NB4 (cell line): ENCODE results near the gene ADRB1.

ENCODE experiments used
- DNase-seq: peaks from one replicate; pipeline ENCODE4 v3.0.0; 2010; ENCODE audit warnings: low read depth
- H3K4me3 ChIP-seq: one replicate; pipeline ENCODE4 v1.5.1; 2011; ENCODE audit warnings: mild to moderate bottlenecking, low read depth, low read length, moderate library complexity
- MYC ChIP-seq: IDR thresholded peaks from 2 replicates; pipeline ENCODE4 v1.6.1; 2011; ENCODE audit warnings: low read depth, low read length
- POLR2A ChIP-seq: IDR thresholded peaks from 2 replicates; pipeline ENCODE4 v1.6.1; 2011; ENCODE audit warnings: mild to moderate bottlenecking; ENCODE audit not compliant: insufficient read length; ENCODE audit errors: extremely low read depth
- TF ChIP-seq, protein P1 (sequence below): IDR thresholded peaks from 2 replicates; pipeline ENCODE4 v1.6.1; 2011; ENCODE audit warnings: low read depth, low read length
- TF ChIP-seq, protein P2 (sequence below): IDR thresholded peaks from one replicate; pipeline ENCODE4 v1.5.1; 2012; ENCODE audit warnings: low read depth, low read length

The ADRB1 gene

DNA sequence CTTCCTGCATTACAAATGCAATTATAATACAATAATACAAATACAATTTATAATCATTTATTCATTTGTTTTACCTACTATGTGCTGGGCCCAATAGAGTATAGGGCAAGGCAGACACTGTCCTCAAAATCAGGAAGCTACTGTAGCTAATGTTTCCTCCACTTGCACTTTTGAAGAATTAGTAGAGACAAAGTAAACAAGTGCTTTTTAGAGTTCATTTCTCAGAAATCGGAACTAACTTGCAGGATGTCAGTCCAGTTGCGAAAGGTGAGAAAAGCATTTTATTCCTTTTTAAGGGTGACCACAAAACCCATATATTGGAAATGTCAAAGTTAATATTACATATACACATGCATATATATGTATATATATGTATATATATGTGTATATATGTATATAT lies 14.2 kb downstream of the ADRB1 start:
- TF ChIP-seq MYC (no peak), POLR2A (no peak)
- TF ChIP-seq, protein P1, sequence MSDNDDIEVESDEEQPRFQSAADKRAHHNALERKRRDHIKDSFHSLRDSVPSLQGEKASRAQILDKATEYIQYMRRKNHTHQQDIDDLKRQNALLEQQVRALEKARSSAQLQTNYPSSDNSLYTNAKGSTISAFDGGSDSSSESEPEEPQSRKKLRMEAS = no peak
- TF ChIP-seq, protein P2, sequence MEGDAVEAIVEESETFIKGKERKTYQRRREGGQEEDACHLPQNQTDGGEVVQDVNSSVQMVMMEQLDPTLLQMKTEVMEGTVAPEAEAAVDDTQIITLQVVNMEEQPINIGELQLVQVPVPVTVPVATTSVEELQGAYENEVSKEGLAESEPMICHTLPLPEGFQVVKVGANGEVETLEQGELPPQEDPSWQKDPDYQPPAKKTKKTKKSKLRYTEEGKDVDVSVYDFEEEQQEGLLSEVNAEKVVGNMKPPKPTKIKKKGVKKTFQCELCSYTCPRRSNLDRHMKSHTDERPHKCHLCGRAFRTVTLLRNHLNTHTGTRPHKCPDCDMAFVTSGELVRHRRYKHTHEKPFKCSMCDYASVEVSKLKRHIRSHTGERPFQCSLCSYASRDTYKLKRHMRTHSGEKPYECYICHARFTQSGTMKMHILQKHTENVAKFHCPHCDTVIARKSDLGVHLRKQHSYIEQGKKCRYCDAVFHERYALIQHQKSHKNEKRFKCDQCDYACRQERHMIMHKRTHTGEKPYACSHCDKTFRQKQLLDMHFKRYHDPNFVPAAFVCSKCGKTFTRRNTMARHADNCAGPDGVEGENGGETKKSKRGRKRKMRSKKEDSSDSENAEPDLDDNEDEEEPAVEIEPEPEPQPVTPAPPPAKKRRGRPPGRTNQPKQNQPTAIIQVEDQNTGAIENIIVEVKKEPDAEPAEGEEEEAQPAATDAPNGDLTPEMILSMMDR = no peak
- peak; percentile 64 for DNase-seq
- H3K4me3 ChIP-seq = no peak overlapping the region

DNA sequence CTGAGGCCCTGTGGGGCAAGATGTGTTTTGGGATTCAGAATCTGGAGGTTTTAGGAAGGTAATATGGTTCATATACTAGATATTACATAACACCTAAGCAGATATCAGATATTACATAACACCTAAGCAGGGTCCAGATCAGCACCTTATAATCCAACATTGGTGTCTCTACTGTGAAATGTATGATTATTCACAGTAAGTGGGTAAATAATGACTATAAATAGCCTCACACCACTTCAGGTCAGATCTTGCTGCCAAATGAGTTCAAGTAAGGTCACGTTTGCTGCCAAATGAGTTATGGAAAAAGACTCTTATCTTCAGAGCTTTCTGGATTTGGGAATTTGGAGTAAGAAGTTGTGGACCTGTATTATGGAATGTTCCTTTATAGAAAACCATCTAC lies 14.6 kb downstream of the ADRB1 start:
- DNase-seq = peak; percentile 27
- H3K4me3 ChIP-seq = no peak overlapping the region
- TF ChIP-seq, protein P2 = no peak
- no peak for TF ChIP-seq POLR2A
- TF ChIP-seq MYC = no peak
- TF ChIP-seq, protein P1 = no peak

DNA sequence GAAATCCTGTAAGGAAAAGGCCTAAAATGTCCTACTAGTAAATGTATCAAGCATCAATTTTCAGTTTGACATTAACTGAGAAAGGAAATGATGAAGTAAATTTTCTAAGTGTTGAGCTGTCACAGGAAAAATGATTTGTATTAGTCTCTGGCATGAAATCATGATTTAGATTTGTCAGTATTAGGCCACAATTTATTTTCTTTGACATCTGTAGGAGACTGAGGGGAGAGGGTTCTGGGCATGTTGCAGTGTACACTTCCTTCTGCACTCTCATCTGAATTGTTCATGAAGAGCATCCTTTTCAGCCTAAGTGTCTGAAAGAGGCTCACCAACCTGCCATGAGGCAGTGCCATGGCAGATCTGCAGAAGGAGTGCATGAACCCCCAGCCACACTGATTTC lies 15.9 kb downstream of the ADRB1 start:
- TF ChIP-seq MYC (no peak), POLR2A (no peak)
- TF ChIP-seq, protein P2 = no peak
- TF ChIP-seq, protein P1 = no peak
- H3K4me3 ChIP-seq = no peak overlapping the region
- DNase-seq = no peak

DNA sequence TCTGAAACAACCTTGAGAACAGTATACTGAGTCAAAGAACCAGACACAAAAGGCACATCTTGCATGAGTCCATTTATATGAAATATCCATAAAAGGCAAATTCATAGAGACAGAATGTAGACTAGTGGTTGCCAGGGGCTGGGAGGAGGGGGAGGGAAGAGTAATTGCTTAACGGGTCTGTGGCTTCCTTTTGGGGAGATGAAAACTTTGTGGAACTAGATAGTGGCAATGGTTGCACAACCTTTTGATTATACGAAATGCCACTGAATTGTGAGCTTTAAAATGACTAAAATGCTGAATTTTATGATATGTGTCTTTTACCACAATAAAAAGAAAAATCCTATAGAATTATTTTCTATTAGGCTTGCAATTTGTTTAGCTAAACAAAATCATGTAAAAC lies 16.8 kb downstream of the ADRB1 start:
- DNase-seq = peak; percentile 92
- H3K4me3 ChIP-seq = no peak overlapping the region
- TF ChIP-seq, protein P2 = no peak
- TF ChIP-seq, protein P1 = no peak
- TF ChIP-seq POLR2A (no peak), MYC (no peak; the same call in 1 of the 2 replicates)

DNA sequence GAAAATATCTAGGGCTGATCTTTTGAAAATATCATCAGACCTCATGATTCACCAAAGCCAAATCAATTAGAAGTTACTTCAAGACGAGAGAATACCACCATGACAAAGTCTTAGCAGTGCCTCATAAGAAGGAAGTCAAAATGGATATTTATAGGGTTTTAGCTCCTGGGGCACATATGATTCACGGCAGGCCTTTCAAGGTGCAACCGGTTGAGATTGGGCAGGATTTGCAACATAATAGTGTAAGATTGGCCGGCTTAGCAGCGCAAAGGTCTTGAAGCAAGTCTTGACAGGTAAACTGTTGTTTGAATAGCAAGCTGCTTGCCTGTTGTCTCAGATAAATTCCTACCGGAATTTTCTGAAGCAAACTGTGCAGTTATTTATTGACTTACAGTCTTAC lies 17.5 kb downstream of the ADRB1 start:
- H3K4me3 ChIP-seq = no peak overlapping the region
- DNase-seq = peak; percentile 86
- no peak for TF ChIP-seq MYC
- TF ChIP-seq, protein P1 = no peak
- TF ChIP-seq, protein P2 = no peak
- no peak for TF ChIP-seq POLR2A
